ENCODE results near the gene TAS2R7. TPM values are rescaled to one million over a fixed set of nuclear protein-coding genes. Genes with fewer than 3 reads are reported as not detected.

Gene TAS2R7
- total RNA-seq, 2 experiments from 2014 or later, result not detected

Other genes with a start within 250 kb of the TAS2R7 start
- 10 to 100 TPM; 80.4 to 85.6 TPM for gene MAGOHB, start 189.0 kb downstream of the TAS2R7 start, total RNA-seq
- 1 to 10 TPM in 1 of 2 experiments, under 1 TPM in 1; 0.70 to 1.1 TPM for gene STYK1, start 128.6 kb downstream of the TAS2R7 start, total RNA-seq
- 100 to 1,000 TPM; 258 to 273 TPM for gene YBX3, start 79.3 kb downstream of the TAS2R7 start, total RNA-seq
- not detected for gene TAS2R8, start 4.7 kb upstream of the TAS2R7 start, total RNA-seq
- not detected for gene TAS2R9, start 7.5 kb upstream of the TAS2R7 start, total RNA-seq
- gene TAS2R10, start 23.7 kb upstream of the TAS2R7 start, total RNA-seq, result not detected
- gene PRR4, start 46.8 kb upstream of the TAS2R7 start, total RNA-seq, result 1 to 10 TPM in 1 of 2 experiments, under 1 TPM in 1; 0.69 to 3.2 TPM
- 10 to 100 TPM in 1 of 2 experiments, 1 to 10 TPM in 1; 8.1 to 12.0 TPM for gene PRH1, start 81.6 kb upstream of the TAS2R7 start, total RNA-seq
- under 1 TPM; 0.31 to 0.36 TPM for gene TAS2R13, start 106.9 kb upstream of the TAS2R7 start, total RNA-seq
- gene PRH2, start 126.6 kb upstream of the TAS2R7 start, total RNA-seq, result not detected
- 1 to 10 TPM in 1 of 2 experiments, under 1 TPM in 1; 0.97 to 1.0 TPM for gene TAS2R14, start 136.6 kb upstream of the TAS2R7 start, total RNA-seq
- under 1 TPM in 1 of 2 experiments, not detected in 1; 0.63 TPM for gene TAS2R50, start 184.3 kb upstream of the TAS2R7 start, total RNA-seq
- gene TAS2R20, start 195.7 kb upstream of the TAS2R7 start, total RNA-seq, result 1 to 10 TPM in 1 of 2 experiments, under 1 TPM in 1; 0.81 to 1.6 TPM
- 1 to 10 TPM; 1.4 to 1.5 TPM for gene TAS2R19, start 220.0 kb upstream of the TAS2R7 start, total RNA-seq
- 1 to 10 TPM; 1.2 to 1.5 TPM for gene TAS2R31, start 228.8 kb upstream of the TAS2R7 start, total RNA-seq

Measured in activated CD8-positive, alpha-beta T cell treated with anti-CD3 and anti-CD28 coated beads for 36 hours (primary cell).